Measurements from ENCODE around the gene INPP5D.
"Not testable (repeated sequence)": the region's sequence is repeated elsewhere in the genome, so short reads cannot be mapped to it uniquely, and the experiment has no call there.

GRCh38 chr2:233065200-233065589, 5.1 kb downstream of the INPP5D start:
- not testable (repeated sequence) for TF ChIP-seq CTCF (IDR thresholded peaks at IDR 0.05; ENCODE audit: borderline replicate concordance, extremely low read depth, low read length, poor library complexity, severe bottlenecking); EZH2 (IDR thresholded peaks at IDR 0.05; ENCODE audit: borderline replicate concordance, low read depth, low read length, severe bottlenecking)
